ENCODE results near the gene C1S. TPM values are rescaled to one million over a fixed set of nuclear protein-coding genes. Genes with fewer than 3 reads are reported as not detected.

Gene C1S
- 137 and 318 TPM in 2 replicates for total RNA-seq

DNA sequence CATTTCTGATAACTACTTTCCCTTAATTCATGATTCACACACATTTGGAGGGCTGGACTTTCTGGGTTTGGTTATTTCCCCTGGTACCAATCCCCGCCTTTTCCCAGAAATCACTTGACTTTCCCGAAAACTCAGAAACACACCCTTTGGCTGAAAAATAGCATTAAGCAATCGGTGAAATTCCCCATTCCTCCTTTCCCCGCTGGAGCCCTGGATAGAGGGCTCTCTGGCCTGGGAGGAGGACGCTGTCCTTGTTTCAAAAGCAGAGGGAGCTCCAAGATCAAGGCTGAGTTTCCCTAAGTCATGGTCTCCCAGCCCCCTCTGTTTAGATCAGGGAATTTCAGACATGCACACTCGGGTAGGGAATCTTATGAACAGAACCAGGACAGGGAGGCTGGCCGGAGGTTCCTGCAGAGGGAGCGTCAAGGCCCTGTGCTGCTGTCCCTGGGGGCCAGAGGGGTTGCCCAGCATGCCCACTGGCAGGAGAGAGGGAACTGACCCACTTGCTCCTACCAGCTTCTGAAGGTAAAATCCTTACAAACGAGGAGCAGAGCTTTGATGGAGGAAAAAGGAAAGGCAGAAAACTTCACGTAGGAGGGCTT is at the start of gene C1S:
Gene C1S (plus strand): TSS at position 366 of the 602 bp plus-strand sequence. CDS start 1,195 bp downstream, outside the sequence.

GRCh38 chr12:7018350-7019042 is 42.0 kb upstream of the C1S start, which contains the start of gene LPCAT3:
TSS of gene LPCAT3 (minus strand) at chr12:7018476. CDS start at chr12:7018424, 52 bp downstream.

GRCh38 chr12:7092229-7092985 is 31.9 kb downstream of the C1S start, which contains the start of gene C1R:
TSS of gene C1R (minus strand) at chr12:7092445. CDS start at chr12:7092388, 57 bp downstream.

DNA sequence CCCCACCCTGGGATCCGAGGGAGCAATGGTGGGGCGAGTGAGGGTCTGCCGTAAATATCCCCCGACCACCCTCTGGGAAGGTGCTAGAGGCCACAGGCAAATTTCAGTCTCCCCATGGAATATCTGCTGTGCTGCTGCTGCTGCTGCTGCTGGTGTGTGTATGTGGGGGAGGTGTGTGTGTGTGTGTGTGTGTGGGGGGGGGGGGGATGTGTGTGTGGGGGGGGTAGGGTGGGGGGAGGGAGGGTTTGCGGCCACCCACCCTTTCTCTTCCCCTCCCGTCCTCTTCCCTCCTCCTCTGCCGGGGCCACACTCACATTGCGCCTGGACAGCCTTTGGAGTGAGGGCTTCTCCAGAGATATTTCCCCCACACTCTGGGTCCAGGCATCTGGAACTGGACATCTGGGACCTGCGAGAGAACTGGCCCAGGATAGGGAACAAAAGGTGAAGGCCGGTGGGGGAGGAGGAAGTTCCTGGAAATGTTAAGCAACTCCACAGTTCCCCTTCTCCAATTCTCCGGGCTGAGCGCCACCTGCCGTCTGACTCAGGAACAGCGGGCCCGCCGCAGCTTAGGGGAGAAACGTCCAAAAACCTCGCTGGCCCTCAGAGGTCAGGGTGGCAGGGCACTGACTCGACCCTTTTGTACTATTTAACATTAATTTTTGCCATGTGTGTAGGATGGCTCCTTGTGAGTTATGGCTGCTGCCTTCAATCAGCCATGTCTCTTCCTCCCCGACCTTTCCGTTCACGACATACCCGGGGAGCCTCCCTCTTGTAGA is 48.5 kb downstream of the C1S start, which contains the start of gene C1RL:
Gene C1RL (minus strand): TSS at position 419 of the 776 bp plus-strand sequence. CDS start 34 bp downstream, at position 385.

Other genes starting within 250 kb of the C1S start
- gene GPR162, start 238.9 kb upstream of the C1S start, total RNA-seq: 2.1 and 20.3 TPM in 2 replicates
- 72.0 and 77.4 TPM in 2 replicates for gene P3H3, start 232.3 kb upstream of the C1S start, total RNA-seq
- 0.39 and 0.48 TPM in 2 replicates for gene GNB3, start 219.8 kb upstream of the C1S start, total RNA-seq
- gene CDCA3, start 209.4 kb upstream of the C1S start, total RNA-seq: 12.0 and 27.4 TPM in 2 replicates
- gene USP5, start 208.6 kb upstream of the C1S start, total RNA-seq: 47.1 and 72.5 TPM in 2 replicates
- 1,206 and 1,693 TPM in 2 replicates for gene TPI1, start 193.2 kb upstream of the C1S start, total RNA-seq
- 3.6 and 5.4 TPM in 2 replicates for gene SPSB2, start 187.4 kb upstream of the C1S start, total RNA-seq
- 5.8 and 13.9 TPM in 2 replicates for gene LRRC23, start 155.9 kb upstream of the C1S start, total RNA-seq
- gene ENO2, start 146.1 kb upstream of the C1S start, total RNA-seq: 26.1 and 45.2 TPM in 2 replicates
- gene ATN1, start 132.8 kb upstream of the C1S start, total RNA-seq: 14.2 and 57.7 TPM in 2 replicates
- gene RNU7-1, start 116.9 kb upstream of the C1S start, total RNA-seq: not detected in 2 replicates
- 336 and 337 TPM in 2 replicates for gene C12orf57, start 116.7 kb upstream of the C1S start, total RNA-seq
- gene PTPN6, start 109.4 kb upstream of the C1S start, total RNA-seq: 1.0 and 4.2 TPM in 2 replicates
- 395 and 411 TPM in 2 replicates for gene PHB2, start 90.1 kb upstream of the C1S start, total RNA-seq
- gene EMG1, start 89.8 kb upstream of the C1S start, total RNA-seq: 24.4 and 65.2 TPM in 2 replicates
- gene LPCAT3, start 42.2 kb upstream of the C1S start, total RNA-seq: 26.5 and 28.0 TPM in 2 replicates
- gene C1R, start 31.7 kb downstream of the C1S start, total RNA-seq: 250 and 966 TPM in 2 replicates
- gene C1RL, start 48.5 kb downstream of the C1S start, total RNA-seq: 38.4 and 157 TPM in 2 replicates
- gene RBP5, start 68.2 kb downstream of the C1S start, total RNA-seq: not detected in 2 replicates
- gene CLSTN3, start 69.7 kb downstream of the C1S start, total RNA-seq: 20.7 and 29.7 TPM in 2 replicates
- 17.5 TPM in 2 replicates for gene PEX5, start 129.0 kb downstream of the C1S start, total RNA-seq
- not detected in 2 replicates for gene ACSM4, start 243.4 kb downstream of the C1S start, total RNA-seq